Endothelial cell of umbilical vein (primary cell): ENCODE results near the gene CACHD1. TPM values are rescaled to one million over a fixed set of nuclear protein-coding genes. Genes with fewer than 3 reads are reported as not detected.

Experiments
- BruUV-seq: library from RNA; stranded (reverse); fragments of 400-500 nt; replicated peaks from 2 replicates; lab custom pipeline; 2021; lab: Mats Ljungman, UMichigan
- CTCF ChIA-PET: fragments of 300-600, 350-600 bp; sonication (Branson Sonifier 250); formaldehyde crosslinking; loops from one replicate; lab custom pipeline; 2021; ENCODE audit warnings: antibody characterized with exemption, inconsistent platforms; lab: Charles Lee
- POLR2A ChIA-PET: fragments of 300-600, 350-600 bp; sonication (Branson Sonifier 250); formaldehyde crosslinking; loops from one replicate; lab custom pipeline; 2021; ENCODE audit warnings: antibody characterized with exemption, inconsistent platforms; lab: Charles Lee
- DNase-seq: peaks from one replicate; pipeline ENCODE4 v3.0.0-alpha.2; 2011; ENCODE audit warnings: low read depth, low spot score
- FAIRE-seq: peaks from 2 replicates; lab custom pipeline; 2011; peaks lifted over from hg19 to GRCh38; lab: Jason Lieb, UNC
- H2AFZ ChIP-seq: 2 replicates; pipeline ENCODE4 v1.6.0; 2012; ENCODE audit warnings: low read depth, low read length, control low read depth, inconsistent platforms
- H3K27ac ChIP-seq: 2 replicates; pipeline ENCODE4 v1.5.1; 2011; ENCODE audit warnings: low read depth, mild to moderate bottlenecking, control low read depth, low read length, moderate library complexity; ENCODE audit not compliant: insufficient read depth
- H3K27me3 ChIP-seq, 2 experiments: 2 replicates each; pipeline versions ENCODE4 v1.6.0 to v1.6.1; 2011; ENCODE audit warnings: low read length in 2 of 2, mixed read lengths in 1 of 2; ENCODE audit not compliant: control insufficient read depth in 2 of 2, insufficient read depth in 2 of 2
- H3K36me3 ChIP-seq, 2 experiments: 2 replicates in 1 of 2; 3 replicates in 1 of 2; pipeline ENCODE4 v1.5.1; 2011; ENCODE audit warnings: low read length in 2 of 2, mild to moderate bottlenecking in 1 of 2, moderate library complexity in 1 of 2; ENCODE audit not compliant: control insufficient read depth in 2 of 2, insufficient read depth in 2 of 2; ENCODE audit errors: extremely low read depth in 1 of 2
- H3K4me1 ChIP-seq: 3 replicates; pipeline ENCODE4 v1.5.1; 2011; ENCODE audit warnings: mild to moderate bottlenecking, low read length; ENCODE audit not compliant: control insufficient read depth, insufficient read depth; ENCODE audit errors: extremely low read depth
- H3K4me2 ChIP-seq: 2 replicates; pipeline ENCODE4 v1.6.1; 2011; ENCODE audit warnings: low read length, control low read depth, mixed read lengths; ENCODE audit not compliant: insufficient read depth
- H3K4me3 ChIP-seq, 3 experiments: fragments of 200-600 bp in 1 of 3; sonication (generic), shearing (Covaris generic) in 1 of 3; replicated peaks in 1 of 3; 2 replicates each; pipeline ENCODE4 v1.5.1; 2011 to 2016; ENCODE audit warnings: control low read depth in 3 of 3, low read length in 3 of 3, mild to moderate bottlenecking in 2 of 3, inconsistent platforms in 1 of 3, low read depth in 1 of 3, moderate library complexity in 1 of 3; ENCODE audit not compliant: insufficient read depth in 1 of 3
- H3K79me2 ChIP-seq: 2 replicates; pipeline ENCODE4 v1.6.0; 2012; ENCODE audit warnings: low read length, inconsistent platforms; ENCODE audit not compliant: control insufficient read depth, insufficient read depth
- H3K9ac ChIP-seq: replicated peaks from 2 replicates; pipeline ENCODE3; 2011; ENCODE audit warnings: low read length, control low read depth; ENCODE audit not compliant: insufficient read depth; ENCODE audit errors: extremely low read depth
- H3K9me1 ChIP-seq: replicated peaks from 3 replicates; pipeline ENCODE4 v1.6.0; 2011; ENCODE audit warnings: mild to moderate bottlenecking, low read length; ENCODE audit not compliant: control insufficient read depth, insufficient read depth; ENCODE audit errors: extremely low read depth
- H3K9me3 ChIP-seq: replicated peaks from 2 replicates; pipeline ENCODE4 v1.5.1; 2012; ENCODE audit warnings: low read length, inconsistent platforms; ENCODE audit not compliant: control insufficient read depth, insufficient read depth
- H4K20me1 ChIP-seq: replicated peaks from 2 replicates; pipeline ENCODE3; 2011; ENCODE audit warnings: mild to moderate bottlenecking, low read length; ENCODE audit not compliant: control insufficient read depth, insufficient read depth; ENCODE audit errors: extremely low read depth
- CTCF ChIP-seq, 2 donors: IDR thresholded peaks; 1 replicate in 1 of 2; 2 replicates in 1 of 2; pipeline ENCODE4 v1.5.1; 2011; ENCODE audit warnings: low read length in 2 of 2, mild to moderate bottlenecking in 2 of 2, moderate library complexity in 2 of 2, control low read depth in 1 of 2, inconsistent platforms in 1 of 2, low read depth in 1 of 2; ENCODE audit not compliant: insufficient read depth in 1 of 2; ENCODE audit errors: extremely low read depth in 1 of 2
- EZH2 ChIP-seq: IDR thresholded peaks from 2 replicates; pipeline ENCODE4 v1.6.1; 2012; ENCODE audit warnings: borderline replicate concordance, low read depth, mild to moderate bottlenecking, moderate library complexity, low read length, inconsistent platforms; ENCODE audit not compliant: severe bottlenecking
- FOS ChIP-seq: IDR thresholded peaks from 2 replicates; pipeline ENCODE4 v1.6.1; 2011; ENCODE audit warnings: mild to moderate bottlenecking, low read length, moderate library complexity, borderline replicate concordance; ENCODE audit not compliant: insufficient read depth
- GATA2 ChIP-seq: IDR thresholded peaks from 2 replicates; pipeline ENCODE4 v1.7.0; 2011; ENCODE audit warnings: low read depth, mild to moderate bottlenecking, moderate library complexity, mixed read lengths, low read length; ENCODE audit not compliant: insufficient read length, insufficient read depth
- JUN ChIP-seq: IDR thresholded peaks from 2 replicates; pipeline ENCODE4 v1.6.1; 2011; ENCODE audit warnings: borderline replicate concordance, low read depth; ENCODE audit not compliant: insufficient read length, insufficient read depth
- MAX ChIP-seq: IDR thresholded peaks from 2 replicates; pipeline ENCODE4 v1.6.1; 2011; ENCODE audit not compliant: insufficient read depth, insufficient read length
- MYC ChIP-seq: IDR thresholded peaks from one replicate; pipeline ENCODE4 v1.6.1; 2011; ENCODE audit warnings: mild to moderate bottlenecking, low read depth, low read length
- POLR2A ChIP-seq: IDR thresholded peaks from 2 replicates; pipeline ENCODE4 v1.6.1; 2012; ENCODE audit warnings: low read depth, mild to moderate bottlenecking, control low read depth, low read length
- POLR2AphosphoS5 ChIP-seq: IDR thresholded peaks from 2 replicates; pipeline ENCODE4 v1.6.1; 2012; ENCODE audit warnings: low read depth, mild to moderate bottlenecking, control low read depth, low read length, moderate library complexity; ENCODE audit not compliant: insufficient read depth
- dilution Hi-C: fragments of 300-500 bp; cut with MboI; formaldehyde crosslinking; loops from one replicate; pipeline ENCODE4 v1.15.0; 2019; ENCODE audit warnings: low sequenced_read_pairs; ENCODE audit not compliant: extremely low pct_ligation_motif_present
- intact Hi-C: fragments of 100-400 bp; cut with micrococcal nuclease; formaldehyde crosslinking; loops from one replicate; pipeline ENCODE4 v1.10.0; 2022
- polyA plus RNA-seq, 4 experiments: library from polyadenylated mRNA; depleted of rRNA in 3 of 4; stranded (reverse) in 3 of 4; unstranded in 1 of 4; fragments of >200 nt; gene quantifications; 2 replicates each; pipeline versions ENCODE4 v1.2.1 to v1.2.3, GENCODE V29; 2011 to 2012; ENCODE audit warnings: missing spikeins in 1 of 4
- total RNA-seq: library from RNA; stranded (reverse); gene quantifications from 2 replicates; pipeline ENCODE4 v1.2.3, GENCODE V29; 2021

Gene CACHD1
- total and polyA plus RNA-seq, 2 donors (not counting 3 experiments of a cell fraction or from before 2014, with no cell fraction given) = 3.6 to 9.3 TPM

- POLR2A ChIA-PET = no interaction called here
- H2AFZ ChIP-seq = no peak overlapping the region
- TF ChIP-seq EZH2 = no peak
- no peak for TF ChIP-seq FOS
- TF ChIP-seq POLR2A = no peak
- no peak for TF ChIP-seq CTCF (IDR thresholded peaks at IDR 0.05; ENCODE audit: extremely low read depth in 1 of 2, insufficient read depth in 1 of 2, low read depth in 1 of 2, low read length in 2 of 2)
- no peak for TF ChIP-seq JUN
- TF ChIP-seq MYC = no peak
- TF ChIP-seq MAX = no peak
- no peak for TF ChIP-seq POLR2AphosphoS5
- TF ChIP-seq GATA2 = no peak
- dilution Hi-C loops = no loop called here
- H4K20me1 ChIP-seq = no peaks in the 10 kb centered on the region
- H3K27ac ChIP-seq = no peak overlapping the region
- peaks cover 17 to 21% of the 10 kb centered on the region in 2 experiments for H3K27me3 ChIP-seq
- H3K79me2 ChIP-seq = no peaks in the 10 kb centered on the region
- no peak overlapping the region for H3K4me3 ChIP-seq
- H3K4me2 ChIP-seq = no peak overlapping the region
- intact Hi-C loops = no loop called here
- no peak for FAIRE-seq
- no peak for DNase-seq
- H3K9me1 ChIP-seq = no peaks in the 10 kb centered on the region
- H3K4me1 ChIP-seq = no peaks in the 10 kb centered on the region
- CTCF ChIA-PET = interaction anchor here (0.6 kb wide), 1 partner anchor 7 kb away, joined by 3 read pairs; no protein-coding TSS in a partner anchor
- H3K9ac ChIP-seq = no peak overlapping the region
- H3K36me3 ChIP-seq = no peaks in the 10 kb centered on the region
- no TSS peak for BruUV-seq
- no peaks in the 10 kb centered on the region for H3K9me3 ChIP-seq
Observed at GRCh38 chr1:64721135-64721534, 251.2 kb downstream of the CACHD1 start.
